ENCODE data around the gene EEF1AKMT2.

- TF ChIP-seq CTCF (conservative IDR thresholded peaks at IDR 0.05) = no peak
- no peak for TF ChIP-seq EZH2 (IDR thresholded peaks at IDR 0.05; ENCODE audit: low read depth)
Observed at GRCh38 chr10:124798781-124799180, 7.1 kb upstream of the EEF1AKMT2 start.

All from PC-9 (cell line).